ENCODE measurements around the gene SGIP1. TPM values are rescaled to one million over a fixed set of nuclear protein-coding genes. Genes with fewer than 3 reads are reported as not detected.

SGIP1 gene
- total RNA-seq, 1 experiment from 2014 or later, result not detected

- no peaks in the 10 kb centered on the region for H3K36me3 Mint-ChIP-seq (ENCODE audit: insufficient read depth, unreplicated experiment)
- no peak for TF ChIP-seq CTCF (IDR thresholded peaks at IDR 0.05; ENCODE audit: unreplicated experiment)
- no peaks in the 10 kb centered on the region for H3K9me3 Mint-ChIP-seq (ENCODE audit: low read depth, unreplicated experiment)
- H3K4me3 Mint-ChIP-seq (ENCODE audit: low read depth, unreplicated experiment), result no peak overlapping the region
- no peaks in the 10 kb centered on the region for H3K4me1 Mint-ChIP-seq (ENCODE audit: low read depth, unreplicated experiment)
- CTCF ChIA-PET, result no interaction called here
- BruUV-seq (replicated peaks), result no TSS peak
- H3K27me3 Mint-ChIP-seq (ENCODE audit: unreplicated experiment), result peaks cover 16% of the 10 kb centered on the region
- no peak for DNase-seq
- H3K27ac Mint-ChIP-seq (ENCODE audit: unreplicated experiment), result no peak overlapping the region
- intact Hi-C loops (cut with micrococcal nuclease; ENCODE audit: unreplicated experiment), result no loop called here
These were observed 162.8 kb downstream of the SGIP1 start for GRCh38 chr1:66696771-66697170.

- no peaks in the 10 kb centered on the region for H3K36me3 Mint-ChIP-seq (ENCODE audit: insufficient read depth, unreplicated experiment)
- H3K27ac Mint-ChIP-seq (ENCODE audit: unreplicated experiment), result no peak overlapping the region
These were observed 165.3 kb downstream of the SGIP1 start for GRCh38 chr1:66699213-66699612.

GRCh38 chr1:66704177-66704875, 170.4 kb downstream of the SGIP1 start:
- no TSS peak for BruUV-seq (replicated peaks)
- DNase-seq, result no peak
- TF ChIP-seq CTCF (IDR thresholded peaks at IDR 0.05; ENCODE audit: unreplicated experiment), result no peak
- CTCF ChIA-PET, result no interaction called here
- Mint-ChIP-seq H3K27ac (ENCODE audit: unreplicated experiment) (no peak overlapping the region), H3K36me3 (ENCODE audit: insufficient read depth, unreplicated experiment) (no peaks in the 10 kb centered on the region), H3K4me1 (ENCODE audit: low read depth, unreplicated experiment) (no peaks in the 10 kb centered on the region), H3K4me3 (ENCODE audit: low read depth, unreplicated experiment) (no peak overlapping the region), H3K9me3 (ENCODE audit: low read depth, unreplicated experiment) (no peaks in the 10 kb centered on the region), H3K27me3 (ENCODE audit: unreplicated experiment) (peaks cover 6% of the 10 kb centered on the region)
- intact Hi-C loops (cut with micrococcal nuclease; ENCODE audit: unreplicated experiment), result no loop called here

More at GRCh38 chr1:66699213-66699612, 165.3 kb downstream of the SGIP1 start:
- H3K27me3 Mint-ChIP-seq (ENCODE audit: unreplicated experiment), result peaks cover 16% of the 10 kb centered on the region
- no peak for DNase-seq
- CTCF ChIA-PET, result no interaction called here
- TF ChIP-seq CTCF (IDR thresholded peaks at IDR 0.05; ENCODE audit: unreplicated experiment), result no peak
- no TSS peak for BruUV-seq (replicated peaks)
- no peaks in the 10 kb centered on the region for H3K9me3 Mint-ChIP-seq (ENCODE audit: low read depth, unreplicated experiment)
- no peaks in the 10 kb centered on the region for H3K4me1 Mint-ChIP-seq (ENCODE audit: low read depth, unreplicated experiment)
- intact Hi-C loops (cut with micrococcal nuclease; ENCODE audit: unreplicated experiment), result no loop called here
- no peak overlapping the region for H3K4me3 Mint-ChIP-seq (ENCODE audit: low read depth, unreplicated experiment)

- H3K36me3 Mint-ChIP-seq (ENCODE audit: insufficient read depth, unreplicated experiment), result no peaks in the 10 kb centered on the region
- no peak overlapping the region for H3K4me3 Mint-ChIP-seq (ENCODE audit: low read depth, unreplicated experiment)
- TF ChIP-seq CTCF (IDR thresholded peaks at IDR 0.05; ENCODE audit: unreplicated experiment), result no peak
- intact Hi-C loops (cut with micrococcal nuclease; ENCODE audit: unreplicated experiment), result no loop called here
- H3K27me3 Mint-ChIP-seq (ENCODE audit: unreplicated experiment), result no peaks in the 10 kb centered on the region
- H3K4me1 Mint-ChIP-seq (ENCODE audit: low read depth, unreplicated experiment), result no peaks in the 10 kb centered on the region
- no peak for DNase-seq
- H3K27ac Mint-ChIP-seq (ENCODE audit: unreplicated experiment), result no peak overlapping the region
- CTCF ChIA-PET, result no interaction called here
- H3K9me3 Mint-ChIP-seq (ENCODE audit: low read depth, unreplicated experiment), result no peaks in the 10 kb centered on the region
- no TSS peak for BruUV-seq (replicated peaks)
These were observed 171.2 kb downstream of the SGIP1 start for GRCh38 chr1:66705110-66705509.
